Vagina (tissue), 2 donors: ENCODE measurements around the gene KLHDC4.

ENCODE experiments used
- CTCF ChIP-seq, 3 experiments: fragments of 450-650 bp in 2 of 3; fragments of 200-600 bp in 1 of 3; sonication (generic) in 1 of 3; IDR thresholded peaks; one replicate each; pipeline ENCODE4 v1.5.1; 2017 to 2019; ENCODE audit warnings: antibody characterized with exemption in 3 of 3, mild to moderate bottlenecking in 2 of 3, moderate library complexity in 2 of 3
- POLR2A ChIP-seq, 2 donors: fragments of 450-650 bp; IDR thresholded peaks; one replicate each; pipeline ENCODE4 v1.6.1; 2017; ENCODE audit warnings: antibody characterized with exemption in 2 of 2, mild to moderate bottlenecking in 2 of 2, moderate library complexity in 2 of 2

- TF ChIP-seq CTCF (IDR thresholded peaks at IDR 0.05) = no peak
- no peak for TF ChIP-seq POLR2A (IDR thresholded peaks at IDR 0.05)
Observed at GRCh38 chr16:87703835-87704375, 61.9 kb downstream of the KLHDC4 start.
